Stomach (tissue), 9 donors: ENCODE results near the gene CCDC91. TPM values are rescaled to one million over a fixed set of nuclear protein-coding genes. Genes with fewer than 3 reads are reported as not detected.

Experiments used
- DNase-seq, 2 donors: peaks; one replicate each; pipeline versions ENCODE4 v3.0.0 to v3.0.0-alpha.2; 2013 to 2019
- H3K27ac ChIP-seq, 5 donors: fragments of 200-600 bp in 4 of 5; sonication (generic) in 4 of 5; one replicate each; pipeline ENCODE4 v1.5.1; 2013 to 2019; ENCODE audit warnings: mild to moderate bottlenecking in 1 of 5, moderate library complexity in 1 of 5
- H3K27me3 ChIP-seq, 3 donors: fragments of 200-600 bp; sonication (generic); one replicate each; pipeline ENCODE4 v1.5.1; 2017 to 2019; ENCODE audit warnings: mixed run types in 1 of 3
- H3K36me3 ChIP-seq, 4 donors: fragments of 200-600 bp; sonication (generic); 1 replicate in 3 of 4; 2 replicates in 1 of 4; pipeline ENCODE4 v1.5.1; 2016 to 2019
- H3K4me1 ChIP-seq, 4 donors: fragments of 200-600 bp; sonication (generic); one replicate each; pipeline ENCODE4 v1.5.1; 2016 to 2019
- H3K4me3 ChIP-seq, 4 donors: fragments of 200-600 bp; sonication (generic) in 3 of 4; one replicate each; pipeline ENCODE4 v1.5.1; 2016 to 2019; ENCODE audit warnings: mild to moderate bottlenecking in 1 of 4
- H3K9me3 ChIP-seq, 4 donors: fragments of 200-600 bp; sonication (generic); one replicate each; pipeline ENCODE4 v1.5.1; 2016 to 2019
- CTCF ChIP-seq, 7 experiments: fragments of 450-650 bp in 4 of 7; fragments of 200-600 bp in 3 of 7; sonication (generic) in 3 of 7; IDR thresholded peaks; one replicate each; pipeline ENCODE4 v1.5.1; 2016 to 2019; ENCODE audit warnings: antibody characterized with exemption in 7 of 7, control low read depth in 2 of 7, mild to moderate bottlenecking in 1 of 7
- EP300 ChIP-seq: sonication (generic); formaldehyde crosslinking; IDR thresholded peaks from one replicate; pipeline ENCODE4 v1.6.1; 2017; ENCODE audit warnings: antibody characterized with exemption
- POLR2A ChIP-seq, 4 donors: fragments of 450-650 bp; IDR thresholded peaks; one replicate each; pipeline ENCODE4 v1.6.1; 2016; ENCODE audit warnings: antibody characterized with exemption in 4 of 4, control low read depth in 2 of 4, mild to moderate bottlenecking in 1 of 4, moderate library complexity in 1 of 4
- POLR2AphosphoS5 ChIP-seq, 3 donors: sonication (generic); formaldehyde crosslinking; IDR thresholded peaks; one replicate each; pipeline ENCODE4 v1.6.1; 2016; ENCODE audit warnings: antibody characterized with exemption in 3 of 3
- WGBS, 5 donors: extraction: QIAGEN DNeasy Blood & Tissue Kit in 3 of 5; methylation state at CpG; one replicate each; pipeline versions ENCODE4 v1.1.5 to v1.1.7; 2013 to 2018; 5-methylcytosine and 5-hydroxymethylcytosine counted together
- intact Hi-C: fragments of 100-400 bp; cut with DNase I; formaldehyde crosslinking; loops from one replicate; pipeline ENCODE4 v1.15.1; 2023; ENCODE audit warnings: low total_unique reads
- polyA plus RNA-seq, 3 donors: library from polyadenylated mRNA; stranded (reverse); fragments of 200-250 nt; gene quantifications; one replicate each; pipeline ENCODE4 v1.2.3, GENCODE V29; 2013
- total RNA-seq, 5 donors: library from RNA; depleted of rRNA; stranded (reverse); fragments of >200 nt; gene quantifications; one replicate each; pipeline versions ENCODE4 v1.1.0 to v1.2.3, GENCODE V29; 2014 to 2016
- donor health status: healthy with polysubstance abuse.
- donor health status: Bipolar disorder and iron deficiency.
- donor health status: healthy.

The CCDC91 gene
- total and polyA plus RNA-seq, 8 donors, result 9.9 to 69.6 (median 34.4) TPM

- no peak overlapping the region for H3K4me3 ChIP-seq
- H3K27me3 ChIP-seq, result no peaks in the 10 kb centered on the region
- DNase-seq, result no peak
- intact Hi-C loops, result no loop called here
- WGBS, 5 donors, result 82 to 94% (median 88%) methylated on average over 1 of the region's 1 CpG
- TF ChIP-seq CTCF (IDR thresholded peaks at IDR 0.05) (no peak), POLR2AphosphoS5 (IDR thresholded peaks at IDR 0.05) (no peak), EP300 (no peak), POLR2A (IDR thresholded peaks at IDR 0.05) (no peak)
- H3K9me3 ChIP-seq, result no peaks in the 10 kb centered on the region
- H3K36me3 ChIP-seq, result no peaks in the 10 kb centered on the region
- H3K4me1 ChIP-seq, result no peaks in the 10 kb centered on the region
- no peak overlapping the region for H3K27ac ChIP-seq
Observed at GRCh38 chr12:28537474-28537873, 347.2 kb downstream of the CCDC91 start.

- intact Hi-C loops, result no loop called here
- TF ChIP-seq POLR2AphosphoS5 (IDR thresholded peaks at IDR 0.05) (no peak), CTCF (IDR thresholded peaks at IDR 0.05) (no peak), POLR2A (IDR thresholded peaks at IDR 0.05) (no peak), EP300 (no peak)
- no peak overlapping the region for H3K4me3 ChIP-seq
Observed at GRCh38 chr12:28539691-28540323, 349.6 kb downstream of the CCDC91 start.

GRCh38 chr12:28540324-28540714, 350.1 kb downstream of the CCDC91 start:
- WGBS, 5 donors, result 74 to 97% (median 81%) methylated on average over 2 of the region's 2 CpGs
- intact Hi-C loops, result no loop called here
- no peak for DNase-seq
- TF ChIP-seq EP300, result no peak
- TF ChIP-seq CTCF (IDR thresholded peaks at IDR 0.05), result no peak
- TF ChIP-seq POLR2A (IDR thresholded peaks at IDR 0.05), result no peak
- TF ChIP-seq POLR2AphosphoS5 (IDR thresholded peaks at IDR 0.05), result no peak
- Histone ChIP-seq H3K4me1 (no peaks in the 10 kb centered on the region), H3K36me3 (no peaks in the 10 kb centered on the region), H3K4me3 (no peak overlapping the region), H3K27me3 (no peaks in the 10 kb centered on the region), H3K9me3 (no peaks in the 10 kb centered on the region), H3K27ac (no peak overlapping the region)

More at GRCh38 chr12:28539691-28540323, 349.6 kb downstream of the CCDC91 start:
- WGBS, 5 donors, result 81 to 86% (median 85%) methylated on average over 4 of the region's 4 CpGs
- no peaks in the 10 kb centered on the region for H3K9me3 ChIP-seq
- no peak for DNase-seq
- no peaks in the 10 kb centered on the region for H3K27me3 ChIP-seq
- H3K4me1 ChIP-seq, result no peaks in the 10 kb centered on the region
- H3K27ac ChIP-seq, result no peak overlapping the region
- no peaks in the 10 kb centered on the region for H3K36me3 ChIP-seq

- intact Hi-C loops, result no loop called here
- WGBS, 5 donors, result 78 to 81% (median 81%) methylated on average over 10 of the region's 10 CpGs
- H3K4me1 ChIP-seq, result no peaks in the 10 kb centered on the region
- H3K4me3 ChIP-seq, result no peak overlapping the region
- no peaks in the 10 kb centered on the region for H3K9me3 ChIP-seq
- no peaks in the 10 kb centered on the region for H3K36me3 ChIP-seq
- no peak for TF ChIP-seq EP300
- TF ChIP-seq POLR2AphosphoS5 (IDR thresholded peaks at IDR 0.05), result no peak
- no peak for TF ChIP-seq CTCF (IDR thresholded peaks at IDR 0.05)
- no peak for TF ChIP-seq POLR2A (IDR thresholded peaks at IDR 0.05)
- peak overlapping the region in 1 of 5 donors; percentile 56 for H3K27ac ChIP-seq
- no peak for DNase-seq
- no peaks in the 10 kb centered on the region for H3K27me3 ChIP-seq
Observed at GRCh38 chr12:28543021-28543890, 353.0 kb downstream of the CCDC91 start.
